GM12872 (cell line): ENCODE results near the gene NUP88.

Experiments used
- TF ChIP-seq, protein P1 (sequence below): IDR thresholded peaks from 3 replicates; pipeline ENCODE4 v1.5.1; 2011; ENCODE audit warnings: low read depth, mild to moderate bottlenecking, low read length, moderate library complexity; ENCODE audit not compliant: insufficient read depth

The NUP88 gene

GRCh38 chr17:5419356-5419958, at the start of gene NUP88:
TSS of gene NUP88 (minus strand) at chr17:5419662. CDS start at chr17:5419650, 12 bp downstream.
- TF ChIP-seq, protein P1, sequence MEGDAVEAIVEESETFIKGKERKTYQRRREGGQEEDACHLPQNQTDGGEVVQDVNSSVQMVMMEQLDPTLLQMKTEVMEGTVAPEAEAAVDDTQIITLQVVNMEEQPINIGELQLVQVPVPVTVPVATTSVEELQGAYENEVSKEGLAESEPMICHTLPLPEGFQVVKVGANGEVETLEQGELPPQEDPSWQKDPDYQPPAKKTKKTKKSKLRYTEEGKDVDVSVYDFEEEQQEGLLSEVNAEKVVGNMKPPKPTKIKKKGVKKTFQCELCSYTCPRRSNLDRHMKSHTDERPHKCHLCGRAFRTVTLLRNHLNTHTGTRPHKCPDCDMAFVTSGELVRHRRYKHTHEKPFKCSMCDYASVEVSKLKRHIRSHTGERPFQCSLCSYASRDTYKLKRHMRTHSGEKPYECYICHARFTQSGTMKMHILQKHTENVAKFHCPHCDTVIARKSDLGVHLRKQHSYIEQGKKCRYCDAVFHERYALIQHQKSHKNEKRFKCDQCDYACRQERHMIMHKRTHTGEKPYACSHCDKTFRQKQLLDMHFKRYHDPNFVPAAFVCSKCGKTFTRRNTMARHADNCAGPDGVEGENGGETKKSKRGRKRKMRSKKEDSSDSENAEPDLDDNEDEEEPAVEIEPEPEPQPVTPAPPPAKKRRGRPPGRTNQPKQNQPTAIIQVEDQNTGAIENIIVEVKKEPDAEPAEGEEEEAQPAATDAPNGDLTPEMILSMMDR, result no peak

GRCh38 chr17:5468075-5468473, 48.6 kb upstream of the NUP88 start:
- TF ChIP-seq, protein P1, result no peak

- TF ChIP-seq, protein P1, result no peak
These were observed 48.0 kb upstream of the NUP88 start for GRCh38 chr17:5467416-5467815.

DNA sequence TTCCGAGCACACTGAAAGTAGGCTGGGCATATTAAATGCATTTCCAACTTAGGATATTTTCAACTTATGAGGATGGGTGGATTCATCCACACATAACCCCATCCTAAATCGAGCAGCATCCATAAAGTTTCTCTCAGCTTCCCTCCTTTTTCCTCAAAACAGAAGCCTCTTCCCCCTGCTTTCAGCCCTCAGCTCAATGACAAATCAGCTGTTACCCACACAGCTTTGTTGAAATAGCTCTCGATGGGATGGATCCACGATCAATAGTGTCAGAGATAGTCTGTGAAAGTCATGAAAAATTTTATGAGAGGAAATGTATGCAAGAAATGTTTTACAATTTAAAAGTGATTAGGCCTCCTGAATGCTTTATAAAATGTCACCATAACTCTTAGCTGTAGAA, 46.8 kb upstream of the NUP88 start:
- TF ChIP-seq, protein P1, result no peak

DNA sequence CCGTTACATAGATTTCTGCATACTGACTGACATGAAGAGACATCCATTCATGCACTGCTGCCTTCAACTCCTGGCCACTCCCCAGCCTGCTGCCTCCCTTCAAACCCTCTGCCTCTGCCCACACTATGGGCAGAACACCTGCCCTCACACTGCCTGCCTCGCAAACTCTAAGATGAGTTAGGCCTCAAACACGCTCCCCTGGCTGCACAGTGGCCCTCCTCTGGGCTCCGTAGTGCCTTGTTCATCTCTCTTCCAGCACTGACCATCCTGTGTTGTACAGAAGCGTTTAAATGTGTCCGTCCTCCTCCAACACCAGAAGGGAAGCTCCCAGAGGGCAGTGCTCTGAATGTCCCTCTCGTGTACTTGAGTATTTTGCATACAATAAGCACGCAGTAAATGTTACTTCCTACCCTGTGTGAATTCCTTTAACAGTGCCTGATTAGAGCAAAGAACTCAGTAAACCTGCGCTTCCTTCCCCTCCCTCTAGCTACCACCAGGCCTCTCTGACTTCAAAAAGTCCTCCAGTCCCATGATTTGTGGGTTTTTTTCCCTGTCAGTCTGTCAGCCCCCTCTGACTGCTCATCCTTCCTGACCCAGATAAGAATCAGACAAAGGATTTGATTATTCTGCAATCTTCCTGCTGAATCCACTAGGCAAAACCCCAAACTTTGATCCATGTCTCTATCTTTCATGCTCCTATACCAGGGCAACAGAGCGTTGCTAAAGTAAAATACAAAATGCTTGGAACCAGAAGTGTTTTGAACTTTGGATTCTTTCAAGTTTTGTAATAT, 45.5 kb upstream of the NUP88 start:
- TF ChIP-seq, protein P1, result no peak

DNA sequence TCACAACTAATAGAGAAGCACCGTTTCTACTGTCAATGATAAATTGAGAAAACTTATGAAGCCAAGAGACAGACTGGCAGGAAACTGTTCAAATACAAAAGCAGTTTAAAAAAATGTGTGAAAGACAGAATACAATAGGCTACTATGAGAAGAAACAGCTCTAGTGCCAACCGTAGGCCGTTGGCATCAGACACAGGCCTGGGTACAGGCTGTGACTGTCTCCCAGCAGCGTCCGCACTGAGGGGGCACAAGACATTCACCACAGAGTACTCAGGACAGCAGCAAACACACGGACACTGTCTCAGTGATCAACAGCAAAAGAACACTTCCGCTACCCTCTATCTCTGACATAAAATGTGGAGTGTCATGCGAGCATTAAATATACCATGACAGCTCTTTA, 27.3 kb upstream of the NUP88 start:
- TF ChIP-seq, protein P1, result no peak

GRCh38 chr17:5444209-5444608, 24.7 kb upstream of the NUP88 start:
- TF ChIP-seq, protein P1, result no peak
